IMR-90 (cell line): ENCODE data around the gene TRIO.

Source experiments
- CTCF ChIP-seq: conservative IDR thresholded peaks from 2 replicates; pipeline ENCODE4 v1.5.1; 2012; ENCODE audit warnings: mild to moderate bottlenecking, low read depth, low read length, improper control_type of control experiment
- RAD21 ChIP-seq: IDR thresholded peaks from 2 replicates; pipeline ENCODE4 v1.6.1; 2012; ENCODE audit warnings: low read length, improper control_type of control experiment

- TF ChIP-seq CTCF (no peak), RAD21 (no peak)
Measured at GRCh38 chr5:14504816-14505215, 361.7 kb downstream of the TRIO start.
